Hepatocyte (in vitro differentiated cells): ENCODE results near the gene SH3BP4.

ENCODE experiments used
- EZH2 ChIP-seq: fragments of 200-600 bp; sonication (generic); IDR thresholded peaks from 2 replicates; pipeline ENCODE4 v1.6.1; 2016; ENCODE audit warnings: antibody characterized with exemption, mild to moderate bottlenecking, borderline replicate concordance
- EZH2phosphoT487 ChIP-seq: fragments of 200-600 bp; sonication (generic); IDR thresholded peaks from one replicate; pipeline ENCODE4 v1.6.1; 2018; ENCODE audit warnings: antibody characterized with exemption, mild to moderate bottlenecking, low read depth, moderate library complexity; ENCODE audit not compliant: unreplicated experiment, severe bottlenecking
- TF ChIP-seq, protein P1 (sequence below): fragments of 200-600 bp; sonication (generic); IDR thresholded peaks from 2 replicates; pipeline ENCODE4 v1.5.1; 2016; ENCODE audit warnings: antibody characterized with exemption, mild to moderate bottlenecking; ENCODE audit not compliant: poor library complexity

DNA sequence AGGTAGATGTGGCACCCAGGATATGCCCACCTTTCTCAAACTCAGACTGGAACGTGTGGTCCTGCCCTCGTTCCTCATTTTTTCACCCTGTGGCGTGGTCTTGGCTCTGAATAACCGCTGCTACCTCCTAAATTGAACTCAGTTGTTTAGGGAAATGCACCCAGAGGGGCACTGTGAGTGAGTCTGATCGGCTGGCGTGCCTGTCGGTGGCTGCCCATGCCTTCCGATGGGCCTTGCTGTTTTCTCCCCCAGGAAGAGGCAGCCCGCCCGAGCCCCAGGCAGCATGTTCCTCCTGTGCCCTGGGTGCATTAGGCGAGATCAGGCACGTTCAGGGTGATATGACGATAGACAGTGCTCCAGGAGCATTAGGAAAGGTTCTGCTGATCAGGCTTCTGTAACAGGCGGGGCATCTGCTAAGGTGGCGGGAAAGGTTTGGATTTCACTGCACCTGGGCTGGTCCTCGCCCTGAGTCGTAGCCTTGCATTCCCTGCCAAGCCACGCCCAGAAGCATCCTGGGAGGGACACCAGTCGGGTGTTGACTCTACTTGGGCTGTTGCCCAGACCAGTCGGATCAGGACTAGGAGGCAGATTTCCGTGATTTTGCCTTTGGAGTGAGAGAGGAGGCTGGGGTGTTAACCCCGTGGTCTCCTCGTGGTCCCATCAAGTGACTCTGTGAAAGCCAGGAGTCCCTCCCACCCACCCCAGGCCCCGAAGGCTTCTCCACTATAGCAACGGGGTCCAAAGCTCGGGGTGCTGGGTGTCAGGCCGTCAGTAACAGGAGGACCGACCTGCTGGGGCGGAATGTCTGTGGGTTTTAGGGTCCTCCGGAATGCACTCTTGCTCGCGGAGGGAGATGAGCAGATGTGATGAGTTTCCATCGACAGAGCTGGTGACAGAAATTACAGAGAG, 75.1 kb downstream of the SH3BP4 start:
- TF ChIP-seq, protein P1, sequence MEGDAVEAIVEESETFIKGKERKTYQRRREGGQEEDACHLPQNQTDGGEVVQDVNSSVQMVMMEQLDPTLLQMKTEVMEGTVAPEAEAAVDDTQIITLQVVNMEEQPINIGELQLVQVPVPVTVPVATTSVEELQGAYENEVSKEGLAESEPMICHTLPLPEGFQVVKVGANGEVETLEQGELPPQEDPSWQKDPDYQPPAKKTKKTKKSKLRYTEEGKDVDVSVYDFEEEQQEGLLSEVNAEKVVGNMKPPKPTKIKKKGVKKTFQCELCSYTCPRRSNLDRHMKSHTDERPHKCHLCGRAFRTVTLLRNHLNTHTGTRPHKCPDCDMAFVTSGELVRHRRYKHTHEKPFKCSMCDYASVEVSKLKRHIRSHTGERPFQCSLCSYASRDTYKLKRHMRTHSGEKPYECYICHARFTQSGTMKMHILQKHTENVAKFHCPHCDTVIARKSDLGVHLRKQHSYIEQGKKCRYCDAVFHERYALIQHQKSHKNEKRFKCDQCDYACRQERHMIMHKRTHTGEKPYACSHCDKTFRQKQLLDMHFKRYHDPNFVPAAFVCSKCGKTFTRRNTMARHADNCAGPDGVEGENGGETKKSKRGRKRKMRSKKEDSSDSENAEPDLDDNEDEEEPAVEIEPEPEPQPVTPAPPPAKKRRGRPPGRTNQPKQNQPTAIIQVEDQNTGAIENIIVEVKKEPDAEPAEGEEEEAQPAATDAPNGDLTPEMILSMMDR, result no peak
- no peak for TF ChIP-seq EZH2phosphoT487
- no peak for TF ChIP-seq EZH2
